Urinary bladder (tissue), 4 donors: ENCODE measurements around the gene IRF2BP2. TPM values are rescaled to one million over a fixed set of nuclear protein-coding genes. Genes with fewer than 3 reads are reported as not detected.
"Not testable (repeated sequence)": the region's sequence is repeated elsewhere in the genome, so short reads cannot be mapped to it uniquely, and the experiment has no call there.

Experiments
- DNase-seq: peaks from one replicate; pipeline ENCODE4 v3.0.0-alpha.2; 2015; ENCODE audit errors: extremely low spot score
- H3K27ac ChIP-seq: one replicate; pipeline ENCODE4 v1.5.1; 2013; ENCODE audit warnings: low read depth, mild to moderate bottlenecking, moderate library complexity
- H3K36me3 ChIP-seq: one replicate; pipeline ENCODE4 v1.6.1; 2013; ENCODE audit warnings: mild to moderate bottlenecking, moderate library complexity; ENCODE audit not compliant: insufficient read depth
- H3K4me1 ChIP-seq: one replicate; pipeline ENCODE4 v1.6.1; 2013; ENCODE audit warnings: mild to moderate bottlenecking, moderate library complexity; ENCODE audit not compliant: insufficient read depth
- H3K4me3 ChIP-seq: one replicate; pipeline ENCODE4 v1.5.1; 2013; ENCODE audit warnings: low read depth, low read length
- WGBS: extraction: QIAGEN DNeasy Blood & Tissue Kit; methylation state at CpG from one replicate; pipeline ENCODE4 v1.1.7; 2013; 5-methylcytosine and 5-hydroxymethylcytosine counted together
- polyA plus RNA-seq: library from polyadenylated mRNA; stranded (reverse); fragments of 200-250 nt; gene quantifications from one replicate; pipeline ENCODE4 v1.2.3, GENCODE V29; 2013
- total RNA-seq: library from RNA; depleted of rRNA; stranded (reverse); fragments of >200 nt; gene quantifications from one replicate; pipeline ENCODE4 v1.2.3, GENCODE V29; 2014
- donor health status: healthy with polysubstance abuse.
- donor health status: healthy.

Gene IRF2BP2
- total and polyA plus RNA-seq, 2 donors = 137 TPM

GRCh38 chr1:234595899-234596298 is 14.1 kb downstream of the IRF2BP2 start:
- no peak overlapping the region for H3K4me3 ChIP-seq
- 96% methylated on average over 2 of the region's 2 CpGs for WGBS
- DNase-seq = no peak
- no peaks in the 10 kb centered on the region for H3K4me1 ChIP-seq
- no peaks in the 10 kb centered on the region for H3K36me3 ChIP-seq
- H3K27ac ChIP-seq = no peak overlapping the region

DNA sequence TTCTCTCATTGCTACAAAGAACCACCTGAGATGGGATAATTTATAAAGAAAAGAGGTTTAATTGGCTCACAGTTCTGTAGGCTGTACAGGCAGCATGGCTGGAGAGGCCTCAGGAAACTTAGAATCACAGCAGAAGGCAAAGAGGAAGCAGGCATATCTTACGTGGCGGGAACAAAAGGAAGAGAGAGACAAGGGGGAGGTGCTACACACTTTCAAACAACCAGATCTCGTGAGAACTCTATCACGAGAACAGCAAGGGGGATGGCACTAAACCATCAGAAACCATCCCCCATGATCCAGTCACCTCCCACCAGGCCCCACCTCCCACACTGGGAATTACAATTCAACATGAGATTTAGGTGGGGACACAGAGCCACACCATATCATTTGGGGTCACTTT is 15.4 kb downstream of the IRF2BP2 start:
- H3K27ac ChIP-seq = not testable (repeated sequence)
- WGBS = 94% methylated on average over 4 of the region's 4 CpGs

GRCh38 chr1:234593771-234594504 is 16.0 kb downstream of the IRF2BP2 start:
- no peak overlapping the region for H3K27ac ChIP-seq
- 96% methylated on average over 6 of the region's 6 CpGs for WGBS
- no peak overlapping the region for H3K4me3 ChIP-seq
- H3K4me1 ChIP-seq = no peaks in the 10 kb centered on the region
- no peaks in the 10 kb centered on the region for H3K36me3 ChIP-seq
- DNase-seq = no peak

More for the DNA sequence above, 15.4 kb downstream of the IRF2BP2 start:
- not testable (repeated sequence) for H3K36me3 ChIP-seq, H3K4me1 ChIP-seq, H3K4me3 ChIP-seq, DNase-seq

DNA sequence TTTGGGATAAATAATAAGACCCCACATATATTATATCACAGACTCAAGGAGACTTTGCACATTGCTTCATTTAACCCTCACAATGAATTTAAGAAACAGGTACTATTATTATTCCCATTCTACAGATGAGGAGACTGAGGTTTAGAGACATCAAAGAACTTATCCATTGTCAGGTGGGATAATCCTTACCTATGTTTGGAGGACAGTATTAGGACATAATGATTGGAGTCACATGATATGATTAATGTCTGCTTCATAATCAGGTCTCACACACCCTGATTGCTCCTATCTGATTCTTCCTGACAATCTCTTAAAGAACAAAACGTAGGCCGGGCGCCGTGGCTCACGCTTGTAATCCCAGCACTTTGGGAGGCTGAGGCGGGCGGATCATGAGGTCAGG is 16.9 kb downstream of the IRF2BP2 start:
- no peaks in the 10 kb centered on the region for H3K4me1 ChIP-seq
- 95% methylated on average over 7 of the region's 7 CpGs for WGBS
- H3K27ac ChIP-seq = no peak overlapping the region

GRCh38 chr1:234592240-234592639 is 17.7 kb downstream of the IRF2BP2 start:
- no peak for DNase-seq
- H3K4me3 ChIP-seq = no peak overlapping the region
- 86% methylated on average over 5 of the region's 5 CpGs for WGBS
- no peaks in the 10 kb centered on the region for H3K36me3 ChIP-seq
- H3K27ac ChIP-seq = no peak overlapping the region
- H3K4me1 ChIP-seq = no peaks in the 10 kb centered on the region

More for the DNA sequence above, 16.9 kb downstream of the IRF2BP2 start:
- Histone ChIP-seq H3K4me3 (no peak overlapping the region), H3K36me3 (no peaks in the 10 kb centered on the region)
- no peak for DNase-seq

GRCh38 chr1:234591131-234591530 is 18.8 kb downstream of the IRF2BP2 start:
- Histone ChIP-seq H3K4me1 (no peaks in the 10 kb centered on the region), H3K27ac (no peak overlapping the region)

DNA sequence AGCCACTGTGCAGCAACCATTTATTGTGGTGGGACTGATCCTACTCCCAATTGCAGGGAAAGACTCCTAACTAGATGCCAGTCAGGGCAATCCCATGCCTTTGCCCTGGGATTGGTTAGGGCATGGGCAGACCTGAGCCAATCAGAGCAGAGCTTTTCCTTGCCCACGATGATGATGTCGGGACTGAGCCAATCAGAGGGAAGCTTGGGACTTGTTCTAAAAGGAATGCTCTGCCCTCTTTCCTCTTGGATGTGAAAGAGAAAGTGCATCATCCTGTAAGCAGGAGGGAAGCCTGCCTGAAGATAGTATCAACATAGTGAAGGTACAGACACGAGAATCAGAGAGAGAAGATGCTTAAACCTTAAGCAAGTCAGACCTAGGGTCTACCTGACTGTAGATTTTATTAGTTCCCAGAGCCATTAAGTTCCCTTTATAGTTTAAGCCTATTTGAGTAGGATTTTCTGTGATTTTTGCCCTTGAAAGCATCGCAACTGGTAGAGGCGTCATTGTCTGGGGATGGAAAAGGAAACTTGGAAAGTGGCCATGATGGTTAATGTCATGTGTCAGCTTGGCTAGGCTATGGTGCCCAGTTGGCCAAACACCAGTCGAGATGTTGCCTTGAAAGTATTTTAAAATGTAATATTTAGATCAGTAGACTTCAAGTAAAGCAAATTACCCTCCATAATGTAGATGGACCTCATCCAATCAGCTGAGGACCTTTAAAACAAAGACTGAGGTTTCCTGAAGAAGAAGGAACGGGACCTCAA is 19.9 kb downstream of the IRF2BP2 start:
- DNase-seq = no peak
- Histone ChIP-seq H3K27ac (no peak overlapping the region), H3K4me1 (no peaks in the 10 kb centered on the region), H3K36me3 (no peaks in the 10 kb centered on the region), H3K4me3 (no peak overlapping the region)
- 79% methylated on average over 7 of the region's 7 CpGs for WGBS

More at GRCh38 chr1:234591131-234591530, 18.8 kb downstream of the IRF2BP2 start:
- WGBS = 88% methylated on average over 4 of the region's 4 CpGs
- no peaks in the 10 kb centered on the region for H3K36me3 ChIP-seq
- no peak overlapping the region for H3K4me3 ChIP-seq
- no peak for DNase-seq

GRCh38 chr1:234589064-234589800 is 20.7 kb downstream of the IRF2BP2 start:
- WGBS = 63% methylated on average over 16 of the region's 16 CpGs
- Histone ChIP-seq H3K36me3 (no peaks in the 10 kb centered on the region), H3K27ac (no peak overlapping the region), H3K4me3 (no peak overlapping the region), H3K4me1 (no peaks in the 10 kb centered on the region)
- no peak for DNase-seq

DNA sequence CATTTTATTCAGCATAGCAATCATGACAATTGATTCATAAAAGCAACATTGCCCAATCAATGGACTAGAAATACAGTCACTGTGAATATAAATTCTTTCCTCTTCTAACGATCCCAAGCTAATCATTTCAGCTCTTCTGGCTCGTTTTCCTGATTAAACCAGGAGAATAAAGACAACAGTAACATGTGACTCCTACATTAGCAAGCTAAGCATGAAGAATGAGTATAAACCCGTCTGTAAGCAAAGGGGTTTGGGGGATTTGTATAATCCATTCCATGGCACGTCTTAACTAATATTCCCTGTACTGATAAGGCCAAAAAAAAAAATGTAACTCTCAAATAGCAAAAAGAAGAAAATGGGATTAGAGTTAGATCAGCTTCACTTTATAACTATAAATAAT is 21.6 kb downstream of the IRF2BP2 start:
- H3K27ac ChIP-seq = no peak overlapping the region
- no peaks in the 10 kb centered on the region for H3K4me1 ChIP-seq
- 36% methylated on average over 4 of the region's 4 CpGs for WGBS
- H3K4me3 ChIP-seq = no peak overlapping the region
- no peaks in the 10 kb centered on the region for H3K36me3 ChIP-seq
- DNase-seq = no peak

GRCh38 chr1:234586892-234587485 is 23.0 kb downstream of the IRF2BP2 start:
- no peaks in the 10 kb centered on the region for H3K36me3 ChIP-seq
- H3K27ac ChIP-seq = no peak overlapping the region
- no peak for DNase-seq
- WGBS = 67% methylated on average over 12 of the region's 12 CpGs
- H3K4me3 ChIP-seq = no peak overlapping the region
- H3K4me1 ChIP-seq = peaks cover 1% of the 10 kb centered on the region

DNA sequence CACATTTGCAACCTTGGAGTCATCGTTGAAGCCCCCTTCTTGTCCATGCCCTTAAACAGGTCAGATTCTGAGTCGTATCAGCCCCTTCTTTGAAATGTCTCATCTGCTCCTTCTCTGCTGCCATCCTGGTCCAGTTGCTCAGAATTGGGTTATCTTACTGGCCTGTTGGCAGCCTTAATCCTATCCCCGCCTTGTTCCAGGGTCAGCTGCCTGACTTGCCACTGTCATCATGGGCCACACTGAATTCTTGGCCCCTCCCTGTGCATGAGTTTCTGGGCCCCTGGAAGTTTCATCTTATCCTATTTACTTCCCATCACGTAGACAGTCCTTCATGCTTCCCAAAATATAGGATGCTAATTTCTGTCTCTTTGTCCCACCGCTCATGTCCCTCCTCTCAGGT is 23.7 kb downstream of the IRF2BP2 start:
- Histone ChIP-seq H3K36me3 (no peaks in the 10 kb centered on the region), H3K27ac (no peak overlapping the region), H3K4me3 (no peak overlapping the region), H3K4me1 (peaks cover 1% of the 10 kb centered on the region)
- 93% methylated on average over 5 of the region's 5 CpGs for WGBS
- DNase-seq = no peak

GRCh38 chr1:234585330-234586055 is 24.5 kb downstream of the IRF2BP2 start:
- DNase-seq = no peak
- no peaks in the 10 kb centered on the region for H3K36me3 ChIP-seq
- H3K4me1 ChIP-seq = peaks cover 1% of the 10 kb centered on the region
- H3K27ac ChIP-seq = peak overlapping the region; percentile 45
- no peak overlapping the region for H3K4me3 ChIP-seq
- WGBS = 55% methylated on average over 8 of the region's 8 CpGs

DNA sequence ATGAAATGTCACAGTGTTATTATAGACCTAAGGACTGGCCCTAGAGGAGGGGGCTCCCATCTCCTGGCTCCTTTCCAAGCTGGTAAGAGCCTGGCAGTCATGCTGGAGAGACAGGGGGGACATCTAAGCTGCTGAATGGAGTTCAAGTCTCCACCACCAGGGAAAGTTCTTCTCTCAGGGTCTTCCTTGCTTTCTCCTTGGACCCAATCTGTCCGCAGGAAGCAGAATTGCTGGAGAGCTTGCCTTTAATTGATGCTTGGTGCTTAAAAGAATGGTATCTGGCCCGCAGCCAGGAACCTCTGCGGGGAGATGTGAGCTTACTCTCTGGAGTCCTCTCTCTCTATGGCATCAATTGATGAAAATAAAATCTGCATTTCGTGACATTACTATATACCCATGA is 25.1 kb downstream of the IRF2BP2 start:
- no peak for DNase-seq
- H3K4me1 ChIP-seq = peaks cover 1% of the 10 kb centered on the region

More for the DNA sequence above, 25.1 kb downstream of the IRF2BP2 start:
- Histone ChIP-seq H3K36me3 (no peaks in the 10 kb centered on the region), H3K27ac (no peak overlapping the region), H3K4me3 (no peak overlapping the region)
- 44% methylated on average over 4 of the region's 4 CpGs for WGBS
